Measurements from ENCODE around the gene RUNX3.
"Not testable (repeated sequence)": the region's sequence is repeated elsewhere in the genome, so short reads cannot be mapped to it uniquely, and the experiment has no call there.

The RUNX3 gene

DNA sequence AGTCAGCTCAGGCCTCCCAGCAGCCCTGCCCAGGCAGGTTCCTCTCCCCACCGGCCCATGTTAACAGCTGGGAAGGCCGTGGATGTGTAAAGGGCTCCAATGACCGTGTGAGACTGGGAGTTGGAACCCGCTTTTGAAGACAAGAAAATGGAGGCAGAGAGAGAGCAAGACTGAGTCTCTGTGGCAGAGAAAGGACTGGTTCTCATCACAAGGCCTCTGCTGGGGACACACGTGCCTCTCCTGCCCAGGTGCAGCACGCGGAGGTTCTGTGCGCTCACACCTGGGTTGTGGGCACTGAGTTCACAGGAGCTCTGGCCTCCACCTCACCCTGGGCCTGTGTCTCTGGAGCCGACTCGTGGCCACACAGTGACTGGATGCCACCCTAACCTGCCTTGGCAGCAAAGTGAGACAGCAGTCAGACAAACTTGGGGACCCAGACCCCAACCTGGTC lies 27.0 kb downstream of the RUNX3 start:
- no peak for DNase-seq (ENCODE audit: low read depth, low spot score)

DNA sequence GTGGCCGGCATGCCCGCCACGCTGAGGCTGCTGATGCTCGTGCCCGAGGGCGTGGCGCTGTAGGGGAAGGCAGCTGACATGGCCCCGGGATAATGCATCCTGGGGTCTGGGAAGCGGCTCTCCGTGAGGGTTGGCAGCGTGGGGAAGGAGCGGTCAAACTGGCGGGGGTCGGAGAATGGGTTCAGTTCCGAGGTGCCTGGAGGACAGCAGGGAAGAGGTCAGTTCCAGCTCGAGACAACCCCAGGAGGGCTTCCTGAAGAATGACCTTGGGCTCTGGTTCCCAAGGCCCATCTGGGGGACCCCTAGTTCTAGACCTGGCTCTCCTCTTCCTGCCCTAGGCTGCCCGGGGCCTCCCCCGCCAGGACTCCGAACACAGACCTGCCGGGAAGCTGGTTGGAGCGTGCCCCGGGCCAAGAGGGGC lies 27.6 kb downstream of the RUNX3 start:
- DNase-seq (ENCODE audit: low read depth, low spot score): no peak

DNA sequence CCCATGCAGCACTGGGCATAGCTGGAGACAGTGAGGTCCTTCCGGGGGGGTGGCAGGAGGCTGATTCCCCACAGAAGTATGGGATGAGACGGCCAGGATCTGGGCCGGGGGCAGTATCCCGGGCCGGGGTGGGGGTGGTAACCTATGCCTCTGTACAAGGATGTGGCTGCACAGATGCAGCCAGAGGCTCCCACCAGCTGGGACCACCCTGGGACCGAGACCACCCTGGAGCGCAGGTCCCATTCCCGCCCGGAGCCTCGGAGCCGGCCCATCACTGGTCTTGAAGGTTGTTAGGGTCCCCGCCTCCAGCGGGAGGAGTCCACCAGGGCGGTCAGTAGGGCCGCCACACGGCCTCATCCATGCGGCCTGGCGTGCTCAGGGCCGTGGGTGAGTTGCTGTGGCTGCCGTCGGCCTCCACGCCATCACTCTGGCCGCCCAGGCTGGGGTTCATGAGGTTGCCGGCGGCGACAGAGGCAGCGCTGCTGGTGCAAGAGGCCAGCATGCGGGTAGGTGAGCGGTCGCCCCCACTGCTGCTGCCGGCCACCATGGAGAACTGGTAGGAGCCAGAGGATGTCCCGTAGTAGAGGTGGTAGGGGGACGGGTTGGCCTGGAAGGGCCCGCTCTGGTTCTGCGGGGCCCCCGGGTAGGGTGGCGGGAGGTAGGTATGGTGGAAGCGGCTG lies 28.1 kb downstream of the RUNX3 start:
- DNase-seq (ENCODE audit: low read depth, low spot score): no peak

DNA sequence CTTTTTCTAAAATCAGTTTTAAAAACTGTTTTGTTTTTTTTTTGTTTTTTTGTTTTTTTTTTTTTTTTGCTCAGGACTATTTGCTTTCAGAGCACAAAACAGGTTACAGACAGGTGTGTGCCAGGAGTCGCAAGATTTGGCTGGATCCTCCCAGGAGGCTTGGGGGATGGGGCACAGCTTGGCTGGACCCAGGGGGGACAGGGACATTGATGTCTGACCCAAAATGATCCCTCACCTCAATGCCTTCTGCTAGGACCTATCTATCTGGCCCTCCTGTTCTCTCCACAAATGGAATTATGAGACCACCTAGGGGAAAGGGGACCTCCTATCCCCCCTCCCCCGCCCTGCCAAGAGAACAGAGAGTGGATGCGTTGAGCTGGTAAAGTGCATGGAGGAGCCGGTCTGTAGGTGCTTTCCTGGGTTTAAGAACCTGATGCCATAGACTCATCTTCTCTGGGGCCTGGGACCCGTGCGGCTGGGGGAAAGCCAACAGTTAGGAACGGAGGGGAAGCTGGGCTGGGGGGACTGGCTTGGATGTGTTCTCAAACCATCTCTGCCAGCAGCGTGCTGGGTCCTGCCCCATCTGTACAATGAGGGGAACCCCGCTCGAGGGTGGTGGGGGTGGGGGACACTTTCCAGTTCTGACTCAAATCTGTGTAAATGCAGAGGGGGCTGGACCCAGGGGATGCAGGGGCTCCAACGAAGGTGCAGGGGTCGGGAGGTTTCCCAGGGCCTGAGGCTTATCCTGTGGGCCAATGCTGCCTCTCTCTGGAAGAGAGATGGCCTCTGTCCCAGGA lies 28.9 kb downstream of the RUNX3 start:
- DNase-seq (ENCODE audit: low read depth, low spot score): no peak

DNA sequence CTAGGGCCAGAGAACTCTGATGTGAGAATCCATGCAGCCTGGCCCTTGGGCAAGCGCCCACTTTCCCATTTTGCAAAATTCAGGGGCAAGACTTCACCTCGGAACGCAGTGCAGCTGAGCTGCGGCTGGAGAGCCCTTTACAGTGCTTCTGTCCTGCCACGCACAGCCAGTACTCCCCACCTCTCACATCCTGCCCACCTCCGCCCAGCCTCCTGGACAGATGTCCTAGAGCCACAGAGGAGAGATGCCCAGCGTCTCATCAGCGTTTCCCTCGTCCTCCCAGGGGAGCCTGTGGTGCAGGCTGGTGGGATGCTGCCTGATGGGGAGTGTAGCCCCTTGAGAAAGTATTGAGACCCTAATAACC lies 29.6 kb downstream of the RUNX3 start:
- no peak for DNase-seq (ENCODE audit: low read depth, low spot score)

DNA sequence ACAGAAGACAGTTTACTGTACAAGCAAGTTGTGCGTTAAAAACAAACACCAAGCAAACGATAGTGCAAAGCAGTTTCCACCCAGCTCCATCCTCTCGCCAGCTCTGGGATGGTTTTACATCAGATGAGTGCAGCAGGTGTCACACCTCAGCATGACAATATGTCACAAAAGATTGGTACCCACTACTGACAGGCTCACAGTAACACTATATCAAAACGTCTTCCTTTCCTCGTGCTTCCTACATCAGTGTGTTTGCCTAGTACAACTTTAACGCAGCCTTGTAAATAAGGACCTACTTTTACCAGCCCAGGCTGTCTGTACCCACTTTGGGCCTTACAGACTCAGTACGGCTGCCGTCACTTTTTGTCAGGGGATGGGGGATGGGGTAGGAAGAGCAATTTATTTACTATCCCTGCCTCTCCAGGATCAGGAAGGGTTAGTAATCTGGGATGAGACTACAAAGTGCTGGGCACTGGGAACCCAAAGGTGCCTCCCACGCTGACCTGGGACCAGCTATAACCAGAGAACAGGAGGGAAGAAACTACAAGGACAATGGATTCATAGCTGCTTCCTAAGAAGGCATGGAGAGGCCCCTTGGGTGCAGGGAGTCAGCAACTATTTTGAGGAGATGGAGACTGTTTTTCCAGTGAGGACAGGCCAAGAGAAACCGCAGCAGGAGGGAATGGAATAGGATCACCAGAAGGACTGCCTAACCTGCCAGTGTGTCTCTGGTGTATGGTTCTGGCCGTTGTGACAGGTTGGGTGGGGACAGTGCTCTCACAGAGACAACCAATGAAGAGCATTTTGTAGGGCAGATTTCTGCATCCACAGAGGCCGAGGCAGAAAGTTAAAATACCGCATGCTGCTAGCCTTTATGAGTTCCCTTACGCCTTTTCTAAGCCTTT lies 30.2 kb downstream of the RUNX3 start:
- no peak for DNase-seq (ENCODE audit: low read depth, low spot score)

DNA sequence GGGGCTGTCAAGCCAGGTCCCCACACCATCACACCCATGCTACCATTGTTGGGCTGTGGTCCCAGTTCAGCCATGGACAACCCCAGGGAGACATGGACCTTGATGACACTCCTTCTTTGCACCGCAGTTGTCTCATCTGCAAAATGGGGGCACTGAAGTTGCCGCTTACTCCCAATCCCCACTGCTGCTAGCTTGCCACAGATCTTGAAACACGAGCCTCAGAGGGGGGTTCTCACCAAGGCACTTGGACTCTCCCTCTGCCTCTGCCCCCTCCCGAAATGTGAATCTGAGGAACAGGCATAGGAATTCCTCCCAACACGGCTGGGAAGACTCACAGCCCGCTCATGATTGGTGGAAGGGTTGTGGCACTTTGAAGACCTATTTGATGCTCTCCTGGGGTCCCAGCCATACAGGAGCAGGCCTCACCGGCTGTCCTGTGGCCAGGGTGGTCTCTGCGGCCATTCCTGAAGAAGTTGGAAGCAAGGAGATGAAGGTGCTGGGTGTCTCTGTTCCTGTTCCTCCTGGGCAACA lies 31.1 kb downstream of the RUNX3 start:
- no peak for DNase-seq (ENCODE audit: low read depth, low spot score)

DNA sequence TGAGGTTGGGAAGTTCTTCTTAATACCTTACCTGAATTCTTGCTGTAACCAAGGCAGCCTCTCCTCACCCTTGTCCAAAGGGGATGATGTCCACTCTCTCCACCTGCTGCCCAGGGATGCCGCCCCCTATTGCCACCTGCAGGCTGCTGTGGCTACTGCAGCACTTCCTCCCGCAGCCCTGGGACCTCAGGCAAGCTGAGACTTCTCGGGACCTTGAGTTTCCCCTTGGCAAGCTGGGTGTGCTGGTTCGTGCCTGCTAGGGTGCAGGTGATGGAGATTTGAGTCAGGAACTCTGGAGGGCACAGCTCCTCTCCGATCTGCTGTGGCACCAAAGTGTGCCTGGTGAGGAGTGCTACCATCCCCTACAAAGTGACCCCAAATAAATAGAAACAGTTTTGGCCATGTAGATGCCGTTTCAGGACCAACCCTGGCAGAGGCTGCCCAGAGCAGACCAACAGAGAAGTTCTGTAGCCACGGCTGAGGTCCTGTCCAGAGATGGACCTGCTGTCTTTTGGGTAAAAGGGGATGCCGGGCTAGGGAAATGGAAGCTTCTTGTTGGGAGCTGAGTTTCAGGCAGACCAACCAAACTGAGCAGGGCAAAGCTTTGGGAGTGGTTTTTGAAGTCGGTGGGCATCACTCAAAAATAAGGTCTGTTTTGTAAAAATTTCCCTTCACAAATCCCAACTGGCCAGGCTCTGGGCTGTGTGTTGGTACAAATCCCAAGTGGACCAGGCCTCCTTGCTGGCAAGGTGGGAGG lies 31.7 kb downstream of the RUNX3 start:
- DNase-seq (ENCODE audit: low read depth, low spot score): no peak

DNA sequence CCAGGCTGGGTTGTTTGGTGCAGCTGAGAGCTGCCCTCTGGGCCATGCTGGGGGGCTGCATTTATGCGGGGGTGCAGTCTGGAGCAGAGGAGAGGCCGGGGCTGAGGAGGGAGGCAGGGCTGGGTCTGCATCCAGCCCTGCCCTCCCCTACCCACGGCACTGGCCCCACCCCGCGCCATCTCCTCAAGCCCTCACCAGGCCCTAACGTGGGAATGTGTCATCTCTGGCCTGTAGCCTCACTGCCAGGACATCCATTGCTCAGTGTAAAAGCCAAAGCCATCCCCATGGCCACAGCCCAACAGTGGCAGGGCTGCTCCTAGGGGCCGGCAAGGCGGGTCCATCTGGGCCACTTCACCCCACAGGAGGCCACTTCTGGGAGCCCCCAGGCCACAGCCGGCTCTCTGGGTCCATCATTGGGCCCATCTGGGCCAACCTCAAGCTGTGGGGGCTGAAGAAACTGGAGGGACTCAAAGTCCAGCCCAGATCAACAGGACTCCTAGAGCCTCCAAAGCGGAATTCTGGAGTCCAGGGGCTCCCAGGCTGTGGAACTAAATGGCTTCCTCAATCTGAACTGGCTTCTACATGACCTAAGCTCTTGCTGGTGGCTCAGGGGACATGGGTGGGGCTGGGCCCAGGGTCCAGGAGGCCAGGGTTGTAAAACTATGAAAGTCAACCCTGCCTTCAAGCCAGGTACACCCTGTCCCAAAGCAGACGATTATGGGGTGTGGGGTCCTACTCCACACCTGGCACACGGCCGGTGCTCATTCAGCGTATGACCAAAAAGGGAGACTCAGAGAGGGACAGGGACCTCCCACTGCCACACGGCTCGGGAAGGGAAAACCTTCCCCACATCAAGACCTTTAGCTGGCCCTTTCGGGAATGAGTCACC lies 32.6 kb downstream of the RUNX3 start:
- DNase-seq (ENCODE audit: low read depth, low spot score): no peak

DNA sequence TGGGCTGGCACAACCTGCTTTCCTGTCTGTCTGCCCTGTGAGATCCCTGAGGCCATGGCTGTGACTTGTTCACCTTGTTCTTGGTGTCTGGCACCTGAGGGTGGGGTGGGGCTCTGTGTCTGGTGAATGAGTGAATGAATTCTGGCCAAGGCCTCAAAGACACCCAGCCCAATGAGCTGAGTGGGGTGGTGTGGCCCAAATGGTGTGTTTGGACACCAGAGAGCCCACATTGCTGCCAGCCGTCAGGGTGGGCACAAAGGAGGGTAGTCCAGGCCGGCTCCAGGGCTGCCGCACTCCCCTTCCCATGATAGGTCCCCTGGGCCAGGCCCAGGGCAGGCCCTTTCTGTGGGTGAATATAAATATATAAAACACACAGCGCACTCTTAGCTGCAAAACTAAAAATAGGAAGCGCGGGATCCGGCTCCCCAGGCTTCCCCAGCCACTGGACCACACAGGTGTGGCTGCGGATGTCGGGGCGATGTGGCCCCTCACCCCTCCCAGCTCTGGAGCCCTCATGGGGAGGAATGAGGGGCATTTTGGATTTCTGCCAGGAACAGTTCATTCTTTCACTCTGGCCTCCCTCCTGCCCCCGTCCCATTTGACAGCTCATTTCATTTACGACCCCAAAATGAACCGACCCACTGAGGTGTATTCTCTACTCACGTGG lies 33.3 kb downstream of the RUNX3 start:
- DNase-seq (ENCODE audit: low read depth, low spot score): no peak

DNA sequence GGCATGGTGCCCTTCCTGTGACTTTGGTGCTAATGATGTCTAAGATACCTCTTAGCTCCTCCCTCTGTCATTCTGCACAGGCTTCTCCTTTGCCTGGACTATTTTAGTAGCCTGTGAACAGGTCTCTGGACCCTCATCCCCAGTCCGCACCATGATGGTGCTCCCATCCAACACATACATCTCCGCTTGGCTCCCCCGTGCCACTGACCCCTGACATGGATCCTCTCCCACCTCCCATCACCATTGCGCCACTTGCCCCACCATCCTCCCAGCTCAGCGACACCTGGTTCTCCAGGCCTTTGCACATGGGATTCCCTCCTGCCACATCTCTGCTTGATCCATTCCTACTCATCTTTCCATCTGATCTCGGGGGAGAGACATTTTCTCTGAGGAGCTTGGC lies 33.9 kb downstream of the RUNX3 start:
- DNase-seq (ENCODE audit: low read depth, low spot score): no peak

DNA sequence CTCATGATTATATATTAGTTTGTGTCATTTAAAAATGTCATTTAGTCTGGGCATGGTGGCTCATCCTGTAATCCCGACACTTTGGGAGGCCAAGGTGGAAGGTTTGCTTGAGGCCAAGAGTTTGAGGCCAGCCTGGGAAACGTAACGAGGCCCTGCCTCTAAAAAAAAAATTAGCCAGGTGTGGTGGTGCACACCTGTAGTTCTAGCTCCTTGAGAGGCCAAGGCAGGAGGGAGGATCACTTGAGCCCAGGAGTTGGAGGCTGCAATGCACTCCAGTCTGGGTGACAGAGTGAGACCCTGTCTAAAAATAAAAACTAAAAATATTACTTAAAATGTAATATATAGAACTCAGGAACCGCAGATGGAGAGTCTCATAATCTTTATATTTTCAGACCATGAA lies 34.6 kb downstream of the RUNX3 start:
- DNase-seq (ENCODE audit: low read depth, low spot score): no peak

DNA sequence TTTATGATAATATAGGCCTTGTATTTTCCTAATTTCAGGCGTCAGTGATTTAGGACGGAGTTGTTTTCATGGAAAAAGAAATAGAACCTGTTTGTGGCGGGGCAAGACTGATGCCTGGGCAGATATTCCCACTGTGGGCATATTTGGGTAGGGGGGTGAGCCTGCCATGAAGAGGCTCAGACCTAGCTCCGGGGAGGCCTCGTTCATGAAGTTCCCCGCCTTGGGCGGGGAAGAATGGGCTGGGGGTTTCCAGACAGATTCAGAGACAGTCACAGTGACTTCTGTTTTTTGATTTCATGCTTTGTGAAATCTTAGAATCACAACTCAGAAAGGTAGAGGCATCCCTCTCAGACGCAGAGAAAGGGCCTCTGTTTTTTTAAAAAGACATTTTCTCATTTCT lies 36.1 kb downstream of the RUNX3 start:
- DNase-seq (ENCODE audit: low read depth, low spot score): no peak

DNA sequence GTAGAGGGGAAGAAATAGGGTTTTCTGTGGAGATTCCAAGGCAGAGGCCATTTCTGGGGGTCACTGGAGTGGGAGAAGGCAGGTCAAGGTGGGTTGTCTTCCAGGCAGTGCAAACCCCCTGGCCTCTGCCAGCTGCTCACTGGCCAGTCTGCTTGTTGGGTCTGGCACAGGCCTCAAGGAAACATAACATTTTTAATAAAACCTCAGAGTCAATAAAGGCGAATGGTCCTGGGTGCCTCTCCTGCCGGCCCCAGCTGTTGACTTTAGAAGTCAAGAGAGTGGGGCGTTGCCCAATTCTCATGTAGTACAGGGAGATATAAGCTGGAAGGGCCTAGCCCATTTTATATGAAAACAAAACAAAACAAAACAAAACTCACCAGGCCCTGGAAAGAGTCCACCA lies 36.6 kb downstream of the RUNX3 start:
- no peak for DNase-seq (ENCODE audit: low read depth, low spot score)

DNA sequence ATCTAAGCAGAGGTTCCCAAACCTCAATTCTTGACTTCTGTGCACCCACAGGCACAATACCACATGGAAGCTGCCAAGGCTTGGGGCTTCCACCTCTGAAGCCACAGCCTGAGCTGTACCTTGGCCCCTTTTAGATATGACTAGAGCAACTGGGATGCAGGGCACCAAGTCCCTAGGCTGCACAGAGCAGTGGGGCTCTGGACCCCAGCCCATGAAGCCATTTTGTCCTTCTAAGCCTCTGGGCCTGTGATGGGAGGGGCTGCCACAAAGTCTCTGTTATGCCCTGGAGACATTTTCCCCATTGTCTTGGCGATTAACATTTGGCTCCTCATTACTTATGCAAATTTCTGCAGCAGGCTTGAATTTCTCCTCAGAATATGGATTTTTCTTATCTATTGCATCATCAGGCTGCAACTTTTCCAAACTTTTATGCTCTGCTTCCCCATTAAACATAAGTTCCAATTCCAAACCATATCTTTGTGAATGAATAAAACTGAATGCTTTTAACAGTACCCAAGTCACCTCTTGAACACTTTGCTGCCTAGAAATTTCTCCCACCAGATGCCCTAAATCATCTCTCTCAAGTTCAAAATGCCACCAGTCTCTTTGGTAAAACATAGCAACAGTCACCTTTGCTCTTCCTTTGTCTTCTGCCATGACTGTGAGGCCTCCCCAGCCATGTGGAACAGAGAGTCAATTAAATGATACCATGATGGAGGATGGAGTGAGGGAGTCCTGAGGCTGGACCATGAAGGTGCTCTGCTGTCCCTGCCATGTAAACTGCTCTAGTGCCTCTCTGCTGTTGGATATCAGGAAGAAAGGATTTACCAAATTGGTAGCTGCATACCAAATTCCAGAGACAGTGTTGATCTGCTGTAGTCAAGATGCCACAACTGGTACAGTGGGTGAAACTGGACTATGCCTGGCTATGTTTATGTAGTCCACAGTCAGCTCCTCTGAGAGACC lies 37.6 kb downstream of the RUNX3 start:
- DNase-seq (ENCODE audit: low read depth, low spot score): no peak

DNA sequence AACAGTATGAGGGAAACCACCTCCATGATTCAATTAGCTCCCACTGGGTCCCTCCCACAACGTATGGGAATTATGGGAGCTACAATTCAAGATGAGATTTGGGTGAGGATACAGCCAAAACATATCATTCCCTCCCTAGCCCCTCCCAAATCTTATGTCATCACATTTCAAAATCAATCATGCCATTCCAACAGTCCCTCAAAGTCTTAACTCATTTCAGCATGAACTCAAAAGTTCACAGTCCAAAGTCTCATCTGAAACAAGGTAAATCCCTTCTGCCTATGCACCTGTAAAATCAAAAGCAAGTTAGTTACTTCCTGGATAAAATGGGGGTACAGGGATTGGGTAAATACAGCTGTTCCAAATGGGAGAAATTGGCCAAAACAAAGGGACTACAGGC lies 38.7 kb downstream of the RUNX3 start:
- DNase-seq (ENCODE audit: low read depth, low spot score): not testable (repeated sequence)

DNA sequence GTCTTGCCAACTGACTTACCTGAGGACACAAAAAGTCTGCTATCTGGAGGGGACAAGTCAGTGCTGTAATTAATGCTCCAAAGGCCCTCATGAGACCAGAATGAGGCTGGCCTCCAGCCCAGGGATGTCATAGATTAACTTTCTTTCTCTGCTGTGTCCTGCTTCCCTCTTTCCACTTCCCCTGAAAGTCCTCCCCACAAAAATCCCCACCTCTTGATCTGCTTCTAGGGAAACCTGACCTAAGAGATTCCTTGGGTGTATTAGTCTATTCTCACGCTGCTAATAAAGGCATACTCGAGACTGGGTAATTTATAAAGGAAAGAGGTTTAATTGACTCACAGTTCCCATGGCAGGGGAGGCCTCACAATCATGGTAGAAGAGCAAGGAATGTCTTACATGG lies 39.2 kb downstream of the RUNX3 start:
- no peak for DNase-seq (ENCODE audit: low read depth, low spot score)

DNA sequence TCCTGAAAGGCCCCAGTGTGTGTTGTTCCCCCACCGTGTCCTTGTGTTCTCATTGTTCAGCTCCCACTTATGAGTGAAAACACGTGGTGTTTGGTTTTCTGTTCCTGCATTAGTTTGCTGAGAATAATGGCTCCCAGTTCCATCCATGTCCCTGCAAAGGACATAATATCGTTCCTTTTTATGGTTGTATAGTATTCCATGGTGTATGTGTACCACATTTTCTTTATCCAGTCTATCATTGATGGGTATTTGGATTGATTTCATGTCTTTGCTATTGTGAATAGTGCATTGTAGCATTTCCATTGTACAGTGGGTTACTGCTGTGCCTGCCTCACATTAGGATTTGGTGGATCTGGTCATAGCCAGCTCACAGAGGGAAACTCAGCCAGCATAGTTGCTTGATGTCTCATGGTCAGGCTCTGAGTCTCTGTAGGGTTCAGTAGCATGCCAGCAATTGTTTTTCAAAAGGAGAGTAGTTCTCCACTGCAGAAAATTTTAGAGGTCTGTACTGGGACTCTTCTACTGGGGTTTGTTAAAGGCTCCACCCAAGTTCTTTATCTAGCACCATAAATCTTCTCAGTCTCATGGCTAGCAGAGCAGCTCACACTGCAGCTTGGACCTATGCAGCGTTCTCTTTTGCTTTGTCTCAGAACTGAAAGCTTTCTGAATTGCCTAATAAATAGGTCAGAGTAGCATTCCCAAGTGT lies 41.0 kb downstream of the RUNX3 start:
- no peak for DNase-seq (ENCODE audit: low read depth, low spot score)

Data from activated CD4-positive, CD25-positive, alpha-beta regulatory T cell treated with anti-CD3 and anti-CD28 coated beads, Interleukin-2, amount 50 U/mL, for 16 hours (primary cell).